HL-60 (cell line): Measurements from ENCODE around the gene ORAI3.

Experiments used
- DNase-seq, 2 experiments: peaks; one replicate each; pipeline ENCODE4 v3.0.0-alpha.2; 2010 to 2020; ENCODE audit warnings: low read depth in 1 of 2, low spot score in 1 of 2
- H3K27ac ChIP-seq: fragments of 250-450 bp; sonication (Bioruptor Pico); replicated peaks from 2 replicates; pipeline ENCODE4 v1.5.1; 2020; ENCODE audit warnings: mild to moderate bottlenecking, moderate library complexity
- H3K27me3 ChIP-seq: fragments of 250-450 bp; sonication (Bioruptor Pico); 2 replicates; pipeline ENCODE4 v1.5.1; 2021; ENCODE audit warnings: mild to moderate bottlenecking, moderate library complexity; ENCODE audit not compliant: insufficient read depth, poor library complexity, severe bottlenecking
- H3K4me3 ChIP-seq: replicated peaks from 2 replicates; pipeline ENCODE4 v1.5.1; 2011; ENCODE audit warnings: mild to moderate bottlenecking, control low read depth, low read length; ENCODE audit not compliant: insufficient read depth
- CTCF ChIP-seq: IDR thresholded peaks from one replicate; pipeline ENCODE4 v1.5.1; 2011; ENCODE audit warnings: low read length, control low read depth, inconsistent platforms; ENCODE audit not compliant: insufficient read depth
- GABPA ChIP-seq: IDR thresholded peaks from 2 replicates; pipeline ENCODE4 v1.6.1; 2012; ENCODE audit warnings: low read depth
- POLR2AphosphoS5 ChIP-seq: IDR thresholded peaks from 2 replicates; pipeline ENCODE4 v1.6.1; 2012; ENCODE audit warnings: low read depth
- REST ChIP-seq: IDR thresholded peaks from 2 replicates; pipeline ENCODE4 v1.6.1; 2012; ENCODE audit warnings: low read depth; ENCODE audit not compliant: insufficient replicate concordance
- SPI1 ChIP-seq: IDR thresholded peaks from 2 replicates; pipeline ENCODE4 v1.6.1; 2012; ENCODE audit warnings: low read depth, mild to moderate bottlenecking, borderline replicate concordance

ORAI3 gene

GRCh38 chr16:30984669-30985400 is 36.0 kb downstream of the ORAI3 start, which contains the start of gene HSD3B7:
HSD3B7 (plus strand) TSS chr16:30985207; CDS start chr16:30985659, 452 bp downstream.
- peak; percentile 61 to 80 for DNase-seq
- no peak within 1 kb of the TSS for H3K4me3 ChIP-seq
- no peaks in the 10 kb centered on the region for H3K27me3 ChIP-seq
- TF ChIP-seq SPI1 (no peak), CTCF (peak; percentile 78)
- no peak within 1 kb of the TSS for H3K27ac ChIP-seq

DNA sequence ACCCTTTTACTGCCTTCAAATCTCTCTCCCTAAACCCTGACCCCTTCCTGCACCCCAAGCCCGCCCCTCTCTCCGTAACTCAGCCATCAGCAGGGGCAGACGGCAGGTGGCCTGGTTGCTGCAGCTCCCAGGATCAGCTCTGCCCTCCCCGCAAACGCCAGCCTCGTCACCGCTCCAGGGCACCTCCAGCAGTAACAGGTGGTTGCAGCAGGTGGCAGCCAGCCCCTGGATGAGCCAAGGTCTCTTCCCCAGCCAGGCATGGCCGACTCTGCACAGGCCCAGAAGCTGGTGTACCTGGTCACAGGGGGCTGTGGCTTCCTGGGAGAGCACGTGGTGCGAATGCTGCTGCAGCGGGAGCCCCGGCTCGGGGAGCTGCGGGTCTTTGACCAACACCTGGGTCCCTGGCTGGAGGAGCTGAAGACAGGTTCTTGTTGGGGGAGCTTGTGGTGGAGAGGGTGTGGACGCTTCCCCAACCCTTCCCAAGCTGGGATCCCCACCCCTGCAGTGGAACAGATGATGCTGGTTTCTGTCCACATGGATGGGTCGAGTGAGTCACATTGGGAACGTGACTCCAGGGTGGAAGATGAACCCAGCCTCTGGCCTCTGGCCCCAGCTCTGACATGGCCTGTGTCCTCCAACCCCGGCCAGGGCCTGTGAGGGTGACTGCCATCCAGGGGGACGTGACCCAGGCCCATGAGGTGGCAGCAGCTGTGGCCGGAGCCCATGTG is 36.7 kb downstream of the ORAI3 start:
- H3K27me3 ChIP-seq: no peaks in the 10 kb centered on the region
- TF ChIP-seq REST: no peak
- no peak for TF ChIP-seq POLR2AphosphoS5
- no peak for TF ChIP-seq SPI1
- no peak for DNase-seq
- H3K4me3 ChIP-seq: no peak overlapping the region
- H3K27ac ChIP-seq: no peak overlapping the region

GRCh38 chr16:30986129-30986991 is 37.5 kb downstream of the ORAI3 start:
- H3K4me3 ChIP-seq: no peak overlapping the region
- DNase-seq: no peak
- H3K27ac ChIP-seq: no peak overlapping the region
- H3K27me3 ChIP-seq: no peaks in the 10 kb centered on the region
- TF ChIP-seq POLR2AphosphoS5: no peak
- TF ChIP-seq REST: no peak
- TF ChIP-seq SPI1: no peak
- no peak for TF ChIP-seq GABPA
- no peak for TF ChIP-seq CTCF
